Liver (tissue), 9 donors: ENCODE measurements around the gene ELAVL2. TPM values are rescaled to one million over a fixed set of nuclear protein-coding genes. Genes with fewer than 3 reads are reported as not detected.

Experiments
- DNase-seq: peaks from one replicate; pipeline ENCODE4 v3.0.0-alpha.2; 2017; ENCODE audit warnings: low spot score
- H3K27ac ChIP-seq, 2 donors: one replicate each; pipeline ENCODE4 v1.7.0; 2013; ENCODE audit warnings: inconsistent platforms in 2 of 2, low read length in 2 of 2, control low read depth in 1 of 2, low read depth in 1 of 2, mild to moderate bottlenecking in 1 of 2
- H3K27me3 ChIP-seq, 4 donors: one replicate each; pipeline versions ENCODE4 v1.6.1 to v1.7.0; 2013; ENCODE audit warnings: low read length in 3 of 4, inconsistent platforms in 1 of 4, mild to moderate bottlenecking in 1 of 4, moderate library complexity in 1 of 4; ENCODE audit not compliant: control insufficient read depth in 4 of 4, insufficient read depth in 4 of 4
- H3K36me3 ChIP-seq, 4 donors: one replicate each; pipeline versions ENCODE4 v1.6.1 to v1.7.0; 2013; ENCODE audit warnings: low read length in 3 of 4, mild to moderate bottlenecking in 3 of 4, low read depth in 1 of 4, moderate library complexity in 1 of 4; ENCODE audit not compliant: control insufficient read depth in 4 of 4, insufficient read depth in 3 of 4
- H3K4me1 ChIP-seq, 4 donors: one replicate each; pipeline versions ENCODE4 v1.6.1 to v1.7.0; 2013; ENCODE audit warnings: low read length in 3 of 4, mild to moderate bottlenecking in 3 of 4, moderate library complexity in 1 of 4; ENCODE audit not compliant: control insufficient read depth in 4 of 4, insufficient read depth in 4 of 4
- H3K4me3 ChIP-seq, 3 donors: one replicate each; pipeline versions ENCODE4 v1.6.1 to v1.7.0; 2013; ENCODE audit warnings: low read length in 3 of 3, control low read depth in 1 of 3, low read depth in 1 of 3, mild to moderate bottlenecking in 1 of 3
- H3K9ac ChIP-seq, 2 donors: one replicate each; pipeline ENCODE4 v1.7.0; 2013; ENCODE audit warnings: low read length in 2 of 2, mild to moderate bottlenecking in 2 of 2, moderate library complexity in 2 of 2, control low read depth in 1 of 2, low read depth in 1 of 2
- H3K9me3 ChIP-seq, 4 donors: one replicate each; pipeline versions ENCODE4 v1.6.1 to v1.7.0; 2013; ENCODE audit warnings: low read length in 3 of 4; ENCODE audit not compliant: control insufficient read depth in 4 of 4
- ATF3 ChIP-seq: IDR thresholded peaks from 2 replicates; pipeline ENCODE4 v1.6.1; 2016; ENCODE audit warnings: antibody characterized with exemption
- CTCF ChIP-seq: fragments of 150-350 bp; IDR thresholded peaks from 2 replicates; pipeline ENCODE4 v1.5.1; 2017; ENCODE audit warnings: improper control_type of control experiment, low read depth, low read length; ENCODE audit not compliant: missing input control
- EGR1 ChIP-seq, 2 donors: IDR thresholded peaks; 2 replicates each; pipeline ENCODE4 v1.6.1; 2016 to 2018; ENCODE audit warnings: antibody characterized with exemption in 2 of 2, low read depth in 2 of 2
- FOXA1 ChIP-seq: IDR thresholded peaks from 2 replicates; pipeline ENCODE4 v1.6.1; 2016; ENCODE audit warnings: antibody characterized with exemption
- FOXA2 ChIP-seq: IDR thresholded peaks from 2 replicates; pipeline ENCODE4 v1.6.1; 2016; ENCODE audit warnings: antibody characterized with exemption
- GABPA ChIP-seq, 2 donors: IDR thresholded peaks in 1 of 2; conservative IDR thresholded peaks in 1 of 2; 2 replicates each; pipeline ENCODE4 v1.6.1; 2016; ENCODE audit warnings: antibody characterized with exemption in 2 of 2, mild to moderate bottlenecking in 1 of 2, moderate library complexity in 1 of 2
- HNF4A ChIP-seq, 2 donors: conservative IDR thresholded peaks; 2 replicates each; pipeline ENCODE4 v1.6.1; 2016; ENCODE audit warnings: antibody characterized with exemption in 2 of 2, mild to moderate bottlenecking in 2 of 2
- HNF4G ChIP-seq: IDR thresholded peaks from 2 replicates; pipeline ENCODE4 v1.6.1; 2016; ENCODE audit warnings: antibody characterized with exemption
- MAX ChIP-seq: IDR thresholded peaks from 2 replicates; pipeline ENCODE4 v1.6.1; 2016; ENCODE audit warnings: antibody characterized with exemption
- NR2F2 ChIP-seq: IDR thresholded peaks from 2 replicates; pipeline ENCODE4 v1.6.1; 2016; ENCODE audit warnings: antibody characterized with exemption
- RAD21 ChIP-seq, 2 donors: IDR thresholded peaks; 2 replicates each; pipeline ENCODE4 v1.6.1; 2016; ENCODE audit warnings: antibody characterized with exemption in 2 of 2, mild to moderate bottlenecking in 2 of 2
- REST ChIP-seq: IDR thresholded peaks from 2 replicates; pipeline ENCODE4 v1.6.1; 2016; ENCODE audit warnings: antibody characterized with exemption, mild to moderate bottlenecking
- RXRA ChIP-seq, 2 donors: IDR thresholded peaks; 2 replicates each; pipeline ENCODE4 v1.6.1; 2017 to 2018; ENCODE audit warnings: antibody characterized with exemption in 2 of 2, mild to moderate bottlenecking in 1 of 2
- YY1 ChIP-seq: IDR thresholded peaks from 2 replicates; pipeline ENCODE4 v1.6.1; 2016; ENCODE audit warnings: antibody characterized with exemption, mild to moderate bottlenecking
- ZBTB33 ChIP-seq: IDR thresholded peaks from 2 replicates; pipeline ENCODE4 v1.6.1; 2016; ENCODE audit warnings: antibody characterized with exemption
- WGBS: extraction: QIAGEN DNeasy Blood & Tissue Kit; methylation state at CpG from one replicate; pipeline ENCODE4 v1.1.7; 2013; 5-methylcytosine and 5-hydroxymethylcytosine counted together
- polyA plus RNA-seq, 2 donors: library from polyadenylated mRNA; stranded (reverse) in 1 of 2; unstranded in 1 of 2; fragments of 200-250 nt in 1 of 2; fragments of >200 nt in 1 of 2; fragmentation: Nextera tagmentation in 1 of 2; extraction: Ambion mirVana in 1 of 2; gene quantifications; one replicate each; pipeline versions ENCODE4 v1.2.1 to v1.2.3, GENCODE V29; 2013 to 2015
- total RNA-seq, 2 donors: library from RNA; depleted of rRNA; stranded (reverse); fragments of >200 nt; gene quantifications; one replicate each; pipeline ENCODE4 v1.2.3, GENCODE V29; 2014
- donor health status: healthy.
- donor health status: healthy.
- donor health status: healthy.
- donor health status: healthy.
- donor health status: healthy.

The ELAVL2 gene
- total and polyA plus RNA-seq, 4 donors = 0.19 TPM; not detected in 3

- H3K36me3 ChIP-seq = no peaks in the 10 kb centered on the region
- H3K9me3 ChIP-seq = no peaks in the 10 kb centered on the region
- TF ChIP-seq RAD21 (IDR thresholded peaks at IDR 0.05) (no peak), FOXA1 (no peak), GABPA (IDR thresholded peaks at IDR 0.05 in 1 of 2, conservative IDR thresholded peaks at IDR 0.05 in 1 of 2) (no peak), HNF4A (conservative IDR thresholded peaks at IDR 0.05) (no peak), ATF3 (no peak), REST (no peak), RXRA (IDR thresholded peaks at IDR 0.05) (no peak), ZBTB33 (no peak), NR2F2 (no peak), YY1 (no peak), MAX (no peak), CTCF (no peak)
- H3K4me1 ChIP-seq = no peaks in the 10 kb centered on the region
- H3K4me3 ChIP-seq = no peak overlapping the region
- 93% methylated on average over 1 of the region's 1 CpG for WGBS
- H3K27me3 ChIP-seq = peaks cover 0 to 5% (median 0%) of the 10 kb centered on the region in 4 donors
- H3K9ac ChIP-seq = no peak overlapping the region
- DNase-seq = no peak
- no peak overlapping the region for H3K27ac ChIP-seq
Measured at GRCh38 chr9:23784962-23785361, 41.1 kb downstream of the ELAVL2 start.

GRCh38 chr9:23783509-23783908 lies 42.5 kb downstream of the ELAVL2 start:
- Histone ChIP-seq H3K27ac (no peak overlapping the region), H3K9me3 (no peaks in the 10 kb centered on the region), H3K9ac (no peak overlapping the region), H3K27me3 (peaks cover 0 to 5% (median 0%) of the 10 kb centered on the region in 4 donors), H3K4me3 (no peak overlapping the region), H3K4me1 (no peaks in the 10 kb centered on the region), H3K36me3 (no peaks in the 10 kb centered on the region)
- WGBS = 68% methylated on average over 1 of the region's 1 CpG
- no peak for DNase-seq
- TF ChIP-seq EGR1 (IDR thresholded peaks at IDR 0.05; ENCODE audit: low read depth in 2 of 2) (no peak), ATF3 (no peak), MAX (no peak), HNF4A (conservative IDR thresholded peaks at IDR 0.05) (no peak), YY1 (no peak), RAD21 (IDR thresholded peaks at IDR 0.05) (no peak), CTCF (no peak), ZBTB33 (no peak), NR2F2 (no peak), RXRA (IDR thresholded peaks at IDR 0.05) (no peak), GABPA (IDR thresholded peaks at IDR 0.05 in 1 of 2, conservative IDR thresholded peaks at IDR 0.05 in 1 of 2) (no peak), HNF4G (no peak), FOXA2 (no peak)
